HCT116 (cell line): ENCODE measurements around the gene M6PR.

Experiments used
- ATF3 ChIP-seq: IDR thresholded peaks from 2 replicates; pipeline ENCODE4 v1.6.1; 2012
- CEBPB ChIP-seq: IDR thresholded peaks from 2 replicates; pipeline ENCODE4 v1.6.1; 2012; ENCODE audit warnings: low read depth
- CTCF ChIP-seq, 3 experiments: fragments of 200-600 bp in 1 of 3; sonication (generic) in 1 of 3; IDR thresholded peaks in 2 of 3; conservative IDR thresholded peaks in 1 of 3; 2 replicates each; pipeline ENCODE4 v1.5.1; 2012 to 2017; ENCODE audit warnings: low read depth in 2 of 3, low read length in 2 of 3, antibody characterized with exemption in 1 of 3, borderline replicate concordance in 1 of 3, control low read depth in 1 of 3, mild to moderate bottlenecking in 1 of 3, mixed read lengths in 1 of 3, mixed run types in 1 of 3, moderate library complexity in 1 of 3; ENCODE audit not compliant: insufficient read depth in 1 of 3
- MAX ChIP-seq: IDR thresholded peaks from 2 replicates; pipeline ENCODE4 v1.6.1; 2012
- POLR2A ChIP-seq: IDR thresholded peaks from 2 replicates; pipeline ENCODE4 v1.7.0; 2011; ENCODE audit warnings: borderline replicate concordance; ENCODE audit not compliant: insufficient read depth, insufficient read length; ENCODE audit errors: extremely low read depth
- POLR2AphosphoS5 ChIP-seq: IDR thresholded peaks from 2 replicates; pipeline ENCODE4 v1.6.1; 2011; ENCODE audit warnings: mild to moderate bottlenecking, low read depth, low read length, moderate library complexity
- ZBTB33 ChIP-seq: IDR thresholded peaks from 2 replicates; pipeline ENCODE4 v1.6.1; 2011; ENCODE audit warnings: mild to moderate bottlenecking, low read length, moderate library complexity; ENCODE audit not compliant: insufficient replicate concordance; ENCODE audit errors: extremely low read depth
- ZFX ChIP-seq: fragments of 450-650 bp; IDR thresholded peaks from 2 replicates; pipeline ENCODE4 v1.6.1; 2017
- ZNF274 ChIP-seq: fragments of 200-500 bp; sonication (Bioruptor generic); IDR thresholded peaks from 2 replicates; pipeline ENCODE4 v1.6.1; 2014; ENCODE audit warnings: mild to moderate bottlenecking, low read depth, low read length, inconsistent platforms

GRCh38 chr12:8950221-8950527 is 729 bp upstream of the M6PR start:
- TF ChIP-seq ATF3 = no peak
- TF ChIP-seq ZBTB33 = no peak
- no peak for TF ChIP-seq CTCF (IDR thresholded peaks at IDR 0.05 in 2 of 3, conservative IDR thresholded peaks at IDR 0.05 in 1 of 3; ENCODE audit: borderline replicate concordance in 1 of 3, insufficient read depth in 1 of 3, low read depth in 2 of 3, low read length in 2 of 3)
- TF ChIP-seq POLR2AphosphoS5 = no peak
- no peak for TF ChIP-seq MAX
- TF ChIP-seq CEBPB = no peak
- no peak for TF ChIP-seq ZNF274
- no peak for TF ChIP-seq POLR2A
- TF ChIP-seq ZFX = no peak
